HEK293 (cell line): ENCODE data around the gene TRPV5.

Source experiments
- CTCF ChIA-PET: fragments of 350-600 bp; formaldehyde crosslinking; extraction: SDS; loops from one replicate; lab custom pipeline; 2021; ENCODE audit warnings: antibody characterized with exemption; lab: Yijun Ruan, JAX
- POLR2A ChIA-PET: fragments of 300-600 bp; formaldehyde crosslinking; extraction: SDS; loops from one replicate; lab custom pipeline; 2020; ENCODE audit warnings: antibody characterized with exemption, inconsistent platforms; lab: Yijun Ruan, JAX
- H3K27ac ChIP-seq: fragments of 200-500 bp; sonication (Bioruptor generic); 2 replicates; pipeline ENCODE4 v1.5.1; 2014; ENCODE audit warnings: low read depth, low read length, control low read depth, inconsistent platforms; ENCODE audit errors: extremely low read depth
- H3K36me3 ChIP-seq, 2 experiments: fragments of 200-500 bp in 1 of 2; sonication (Bioruptor generic) in 1 of 2; 1 replicate in 1 of 2; 2 replicates in 1 of 2; pipeline ENCODE4 v1.5.1; 2014 to 2017; ENCODE audit warnings: inconsistent platforms in 2 of 2, low read length in 2 of 2; ENCODE audit not compliant: control insufficient read depth in 2 of 2, insufficient read depth in 1 of 2
- H3K4me1 ChIP-seq: fragments of 200-500 bp; sonication (Bioruptor generic); 2 replicates; pipeline ENCODE4 v1.5.1; 2014; ENCODE audit warnings: mild to moderate bottlenecking, low read length, inconsistent platforms; ENCODE audit not compliant: control insufficient read depth, insufficient read depth
- H3K4me3 ChIP-seq: 2 replicates; pipeline ENCODE4 v1.5.1; 2011; ENCODE audit warnings: low read depth, mild to moderate bottlenecking, control low read depth, low read length, moderate library complexity
- H3K9me3 ChIP-seq: fragments of 200-500 bp; sonication (Bioruptor generic); 2 replicates; pipeline ENCODE4 v1.5.1; 2014; ENCODE audit warnings: low read depth, low read length, inconsistent platforms; ENCODE audit not compliant: control insufficient read depth, insufficient read depth
- BCL11B ChIP-seq: fragments of 450-650 bp; formaldehyde crosslinking; IDR thresholded peaks from 2 replicates; pipeline ENCODE4 v1.5.1; 2016; ENCODE audit warnings: low read depth, missing biosample characterization, missing genetic modification characterization
- GLI4 ChIP-seq: fragments of 450-650 bp; formaldehyde crosslinking; IDR thresholded peaks from 2 replicates; pipeline ENCODE4 v1.5.1; 2016; ENCODE audit warnings: missing biosample characterization, missing genetic modification characterization
- HOXC10 ChIP-seq: sonication (generic); formaldehyde crosslinking; IDR thresholded peaks from 2 replicates; pipeline ENCODE4 v1.8.1; 2023; ENCODE audit warnings: mild to moderate bottlenecking, missing genetic modification reagents
- KLF1 ChIP-seq: fragments of 450-650 bp; formaldehyde crosslinking; IDR thresholded peaks from 2 replicates; pipeline ENCODE4 v1.5.1; 2016; ENCODE audit warnings: missing biosample characterization, missing genetic modification characterization
- KLF8 ChIP-seq: fragments of 450-650 bp; formaldehyde crosslinking; IDR thresholded peaks from 2 replicates; pipeline ENCODE4 v1.5.1; 2016; ENCODE audit warnings: missing biosample characterization, missing genetic modification characterization
- MEIS1 ChIP-seq: sonication (generic); formaldehyde crosslinking; IDR thresholded peaks from 2 replicates; pipeline ENCODE4 v1.8.1; 2022; ENCODE audit warnings: missing genetic modification reagents, mild to moderate bottlenecking, borderline replicate concordance
- OVOL3 ChIP-seq: fragments of 450-650 bp; formaldehyde crosslinking; IDR thresholded peaks from 2 replicates; pipeline ENCODE4 v1.5.1; 2016; ENCODE audit warnings: missing biosample characterization, missing genetic modification characterization
- PRDM1 ChIP-seq: fragments of 450-650 bp; formaldehyde crosslinking; IDR thresholded peaks from 2 replicates; pipeline ENCODE4; 2016; ENCODE audit warnings: missing biosample characterization, missing genetic modification characterization
- SP3 ChIP-seq: fragments of 450-650 bp; formaldehyde crosslinking; IDR thresholded peaks from 2 replicates; pipeline ENCODE4 v1.5.1; 2016; ENCODE audit warnings: missing biosample characterization, missing genetic modification characterization
- ZBTB21 ChIP-seq: fragments of 450-650 bp; formaldehyde crosslinking; IDR thresholded peaks from 2 replicates; pipeline ENCODE4 v1.5.1; 2017; ENCODE audit warnings: missing biosample characterization, missing genetic modification characterization
- ZFHX2 ChIP-seq: fragments of 450-650 bp; formaldehyde crosslinking; conservative IDR thresholded peaks from 2 replicates; pipeline ENCODE4 v1.5.1; 2016; ENCODE audit warnings: missing biosample characterization, missing genetic modification characterization
- ZNF132 ChIP-seq: fragments of 450-650 bp; formaldehyde crosslinking; IDR thresholded peaks from 2 replicates; pipeline ENCODE4 v1.5.1; 2017; ENCODE audit warnings: missing biosample characterization, missing genetic modification characterization, borderline replicate concordance
- ZNF16 ChIP-seq: fragments of 450-650 bp; formaldehyde crosslinking; IDR thresholded peaks from 2 replicates; pipeline ENCODE4 v1.5.1; 2016; ENCODE audit warnings: low read depth, missing biosample characterization, missing genetic modification characterization
- ZNF184 ChIP-seq: fragments of 450-650 bp; IDR thresholded peaks from 2 replicates; pipeline ENCODE4 v1.5.1; 2018; ENCODE audit warnings: missing biosample characterization, mild to moderate bottlenecking, missing genetic modification characterization
- ZNF19 ChIP-seq: fragments of 450-650 bp; formaldehyde crosslinking; IDR thresholded peaks from 2 replicates; pipeline ENCODE4; 2016; ENCODE audit warnings: missing biosample characterization, missing genetic modification characterization, low read depth
- ZNF223 ChIP-seq: fragments of 450-650 bp; formaldehyde crosslinking; IDR thresholded peaks from 2 replicates; pipeline ENCODE4 v1.5.1; 2016; ENCODE audit warnings: missing biosample characterization, missing genetic modification characterization
- ZNF23 ChIP-seq: fragments of 450-650 bp; formaldehyde crosslinking; IDR thresholded peaks from 2 replicates; pipeline ENCODE4 v1.5.1; 2016; ENCODE audit warnings: missing biosample characterization, missing genetic modification characterization, borderline replicate concordance
- ZNF248 ChIP-seq: fragments of 450-650 bp; formaldehyde crosslinking; IDR thresholded peaks from 2 replicates; pipeline ENCODE4 v1.5.1; 2017; ENCODE audit warnings: missing biosample characterization, missing genetic modification characterization
- ZNF37A ChIP-seq: fragments of 450-650 bp; IDR thresholded peaks from 2 replicates; pipeline ENCODE4 v1.5.1; 2018; ENCODE audit warnings: missing biosample characterization, missing genetic modification characterization
- ZNF488 ChIP-seq: fragments of 450-650 bp; formaldehyde crosslinking; IDR thresholded peaks from 2 replicates; pipeline ENCODE4 v1.5.1; 2016; ENCODE audit warnings: missing biosample characterization, missing genetic modification characterization
- ZNF521 ChIP-seq: fragments of 450-650 bp; formaldehyde crosslinking; IDR thresholded peaks from 2 replicates; pipeline ENCODE4 v1.5.1; 2017; ENCODE audit warnings: missing biosample characterization, mild to moderate bottlenecking, missing genetic modification characterization
- ZNF626 ChIP-seq: fragments of 450-650 bp; sonication (Bioruptor Pico); formaldehyde crosslinking; IDR thresholded peaks from 2 replicates; pipeline ENCODE4 v1.5.1; 2018; ENCODE audit warnings: missing biosample characterization, missing genetic modification characterization, inconsistent platforms
- ZNF658 ChIP-seq: fragments of 450-650 bp; formaldehyde crosslinking; IDR thresholded peaks from 2 replicates; pipeline ENCODE4; 2016; ENCODE audit warnings: missing biosample characterization, missing genetic modification characterization
- ZNF692 ChIP-seq: fragments of 450-650 bp; formaldehyde crosslinking; IDR thresholded peaks from 2 replicates; pipeline ENCODE4 v1.5.1; 2016; ENCODE audit warnings: missing biosample characterization, missing genetic modification characterization
- ZNF785 ChIP-seq: fragments of 450-650 bp; formaldehyde crosslinking; IDR thresholded peaks from 2 replicates; pipeline ENCODE4 v1.5.1; 2016; ENCODE audit warnings: missing biosample characterization, missing genetic modification characterization
- ZSCAN23 ChIP-seq: fragments of 450-650 bp; formaldehyde crosslinking; IDR thresholded peaks from 2 replicates; pipeline ENCODE4 v1.5.1; 2016; ENCODE audit warnings: missing biosample characterization, missing genetic modification characterization
- TF ChIP-seq, protein P1 (sequence below): fragments of 450-650 bp; formaldehyde crosslinking; IDR thresholded peaks from 2 replicates; pipeline ENCODE4 v1.5.1; 2016; ENCODE audit warnings: missing biosample characterization, missing genetic modification characterization
- TF ChIP-seq, protein P2 (sequence below): fragments of 450-650 bp; formaldehyde crosslinking; optimal IDR thresholded peaks from 2 replicates; pipeline ENCODE3; 2016; ENCODE audit warnings: missing biosample characterization, mild to moderate bottlenecking, missing genetic modification characterization

The TRPV5 gene

DNA sequence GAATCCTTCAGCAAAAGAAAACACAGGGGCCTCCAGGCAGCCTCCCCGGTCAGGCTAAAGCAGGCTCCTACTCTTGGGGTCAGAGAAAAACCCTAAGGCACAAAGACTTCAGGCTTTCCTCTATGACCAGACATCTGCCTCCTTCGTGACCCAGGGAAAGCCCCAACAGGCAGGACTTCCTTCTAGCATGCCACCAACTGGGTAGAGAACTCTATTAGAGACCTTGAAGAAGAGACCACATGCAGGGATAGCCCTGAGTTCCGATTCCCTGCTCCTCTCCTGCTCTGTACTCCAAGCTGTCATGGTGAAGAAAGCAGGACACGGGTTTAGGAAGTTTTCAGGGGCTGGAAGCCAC is 49.3 kb downstream of the TRPV5 start:
- ChIA-PET POLR2A (no interaction called here), CTCF (no interaction called here)
- no peak overlapping the region for H3K27ac ChIP-seq
- H3K36me3 ChIP-seq, result no peaks in the 10 kb centered on the region
- no peak overlapping the region for H3K4me3 ChIP-seq
- TF ChIP-seq ZNF19 (tag by site-specific recombination) (no peak), PRDM1 (tag by site-specific recombination) (no peak), ZNF521 (tag by site-specific recombination) (no peak), OVOL3 (tag by site-specific recombination) (no peak), KLF1 (tag by site-specific recombination) (no peak), ZNF692 (tag by site-specific recombination) (no peak), MEIS1 (CRISPR knock-in tag) (no peak), ZNF23 (no peak), ZNF785 (tag by site-specific recombination) (no peak), ZNF626 (tag by site-specific recombination) (no peak), ZNF16 (tag by site-specific recombination) (no peak), ZNF223 (tag by site-specific recombination) (no peak), KLF8 (tag by site-specific recombination) (no peak)
- TF ChIP-seq, protein P1, sequence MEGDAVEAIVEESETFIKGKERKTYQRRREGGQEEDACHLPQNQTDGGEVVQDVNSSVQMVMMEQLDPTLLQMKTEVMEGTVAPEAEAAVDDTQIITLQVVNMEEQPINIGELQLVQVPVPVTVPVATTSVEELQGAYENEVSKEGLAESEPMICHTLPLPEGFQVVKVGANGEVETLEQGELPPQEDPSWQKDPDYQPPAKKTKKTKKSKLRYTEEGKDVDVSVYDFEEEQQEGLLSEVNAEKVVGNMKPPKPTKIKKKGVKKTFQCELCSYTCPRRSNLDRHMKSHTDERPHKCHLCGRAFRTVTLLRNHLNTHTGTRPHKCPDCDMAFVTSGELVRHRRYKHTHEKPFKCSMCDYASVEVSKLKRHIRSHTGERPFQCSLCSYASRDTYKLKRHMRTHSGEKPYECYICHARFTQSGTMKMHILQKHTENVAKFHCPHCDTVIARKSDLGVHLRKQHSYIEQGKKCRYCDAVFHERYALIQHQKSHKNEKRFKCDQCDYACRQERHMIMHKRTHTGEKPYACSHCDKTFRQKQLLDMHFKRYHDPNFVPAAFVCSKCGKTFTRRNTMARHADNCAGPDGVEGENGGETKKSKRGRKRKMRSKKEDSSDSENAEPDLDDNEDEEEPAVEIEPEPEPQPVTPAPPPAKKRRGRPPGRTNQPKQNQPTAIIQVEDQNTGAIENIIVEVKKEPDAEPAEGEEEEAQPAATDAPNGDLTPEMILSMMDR (tag by site-specific recombination), result no peak
- H3K9me3 ChIP-seq, result no peaks in the 10 kb centered on the region
- H3K4me1 ChIP-seq, result no peaks in the 10 kb centered on the region

DNA sequence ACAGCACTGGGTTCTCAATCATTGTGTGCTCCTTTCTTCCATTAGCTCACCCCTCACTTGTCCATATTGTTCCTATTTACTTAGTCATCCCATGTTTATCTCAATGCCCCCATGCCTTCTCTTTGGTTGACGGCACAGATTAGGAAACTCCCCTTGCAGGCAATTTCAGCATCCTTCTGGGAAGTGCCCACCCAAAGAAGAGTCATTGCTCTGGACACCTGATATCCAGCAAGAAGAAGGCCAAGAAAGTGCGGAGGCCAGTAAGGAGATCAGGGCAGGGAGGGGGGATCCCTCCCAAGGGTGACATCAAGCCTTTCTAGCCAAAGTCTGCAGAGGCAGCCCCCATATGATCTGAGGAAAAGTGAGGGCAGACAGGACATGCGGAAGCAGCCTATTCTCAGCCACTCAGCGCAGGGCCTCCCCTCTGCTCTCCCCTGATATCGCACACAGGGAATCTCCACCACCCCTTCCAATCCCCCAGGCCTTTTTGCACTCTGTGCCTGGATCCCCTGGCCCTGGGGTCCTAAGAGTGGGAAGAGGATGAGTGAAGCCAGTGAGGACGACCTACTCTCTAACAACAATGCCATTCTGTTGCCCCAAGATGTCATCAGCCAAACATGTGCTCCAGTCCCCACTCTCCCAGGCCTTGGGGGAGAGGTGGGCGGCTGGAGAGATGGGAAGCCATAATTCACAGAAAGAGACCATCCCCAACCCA is 49.8 kb downstream of the TRPV5 start:
- no peak for TF ChIP-seq ZBTB21 (tag by site-specific recombination)
- no peak for TF ChIP-seq ZNF658 (tag by site-specific recombination)
- 0 out of 2 replicates have a peak, but pooled peaks have one; percentile 16 for TF ChIP-seq ZFHX2
- TF ChIP-seq, protein P2, sequence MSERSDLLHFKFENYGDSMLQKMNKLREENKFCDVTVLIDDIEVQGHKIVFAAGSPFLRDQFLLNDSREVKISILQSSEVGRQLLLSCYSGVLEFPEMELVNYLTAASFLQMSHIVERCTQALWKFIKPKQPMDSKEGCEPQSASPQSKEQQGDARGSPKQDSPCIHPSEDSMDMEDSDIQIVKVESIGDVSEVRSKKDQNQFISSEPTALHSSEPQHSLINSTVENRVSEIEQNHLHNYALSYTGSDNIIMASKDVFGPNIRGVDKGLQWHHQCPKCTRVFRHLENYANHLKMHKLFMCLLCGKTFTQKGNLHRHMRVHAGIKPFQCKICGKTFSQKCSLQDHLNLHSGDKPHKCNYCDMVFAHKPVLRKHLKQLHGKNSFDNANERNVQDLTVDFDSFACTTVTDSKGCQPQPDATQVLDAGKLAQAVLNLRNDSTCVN (tag by site-specific recombination), result no peak
- TF ChIP-seq, all 188 proteins: peak for 1
- no peaks in the 10 kb centered on the region for H3K4me1 ChIP-seq
- ChIA-PET POLR2A (interaction anchor here (0.6 kb wide), 1 partner anchor 495 kb away, joined by 5 read pairs; no protein-coding TSS in a partner anchor), CTCF (interaction anchor here (3.8 kb wide), 1 partner anchor 12 kb away, joined by 26 read pairs; no protein-coding TSS in a partner anchor)
- no peak overlapping the region for H3K27ac ChIP-seq
- H3K36me3 ChIP-seq, result no peaks in the 10 kb centered on the region
- H3K9me3 ChIP-seq, result no peaks in the 10 kb centered on the region
- no peak overlapping the region for H3K4me3 ChIP-seq

- no peak overlapping the region for H3K27ac ChIP-seq
- H3K9me3 ChIP-seq, result no peaks in the 10 kb centered on the region
- ChIA-PET CTCF (interaction anchor here (1.0 to 5.0 kb wide), 4 partner anchors 11 to 119 kb away, joined by 3 to 75 read pairs (median 14); no protein-coding TSS in a partner anchor), POLR2A (interaction anchor here (0.6 kb wide), 1 partner anchor 496 kb away, joined by 5 read pairs; no protein-coding TSS in a partner anchor)
- no peaks in the 10 kb centered on the region for H3K36me3 ChIP-seq
- H3K4me1 ChIP-seq, result no peaks in the 10 kb centered on the region
- TF ChIP-seq BCL11B (tag by site-specific recombination), result no peak
- TF ChIP-seq ZNF19 (tag by site-specific recombination), result no peak
- TF ChIP-seq HOXC10 (CRISPR knock-in tag), result no peak
- TF ChIP-seq GLI4 (tag by site-specific recombination), result no peak
- no peak for TF ChIP-seq ZNF488 (tag by site-specific recombination)
- TF ChIP-seq ZNF223 (tag by site-specific recombination), result no peak
- TF ChIP-seq SP3 (tag by site-specific recombination), result no peak
- no peak for TF ChIP-seq ZSCAN23 (tag by site-specific recombination)
- no peak for TF ChIP-seq ZNF184 (tag by site-specific recombination)
- TF ChIP-seq ZNF248 (tag by site-specific recombination), result no peak
- TF ChIP-seq ZNF132, result no peak
- no peak for TF ChIP-seq ZNF37A
- H3K4me3 ChIP-seq, result no peak overlapping the region
These were observed 50.4 kb downstream of the TRPV5 start for GRCh38 chr7:142883145-142883544.
